ENCODE results near the gene RNF151.

RNF151 gene

GRCh38 chr16:1999866-2000514 lies 33.3 kb downstream of the RNF151 start:
- in situ Hi-C loops (cut with MboI; ENCODE audit: low sequenced_read_pairs, unreplicated experiment): loop anchor here (25.0 kb wide), 1 partner anchor 487 kb away; the partner anchor contains the start of gene TBC1D24

GRCh38 chr16:2001035-2001434 lies 34.4 kb downstream of the RNF151 start:
- TF ChIP-seq, protein P1, sequence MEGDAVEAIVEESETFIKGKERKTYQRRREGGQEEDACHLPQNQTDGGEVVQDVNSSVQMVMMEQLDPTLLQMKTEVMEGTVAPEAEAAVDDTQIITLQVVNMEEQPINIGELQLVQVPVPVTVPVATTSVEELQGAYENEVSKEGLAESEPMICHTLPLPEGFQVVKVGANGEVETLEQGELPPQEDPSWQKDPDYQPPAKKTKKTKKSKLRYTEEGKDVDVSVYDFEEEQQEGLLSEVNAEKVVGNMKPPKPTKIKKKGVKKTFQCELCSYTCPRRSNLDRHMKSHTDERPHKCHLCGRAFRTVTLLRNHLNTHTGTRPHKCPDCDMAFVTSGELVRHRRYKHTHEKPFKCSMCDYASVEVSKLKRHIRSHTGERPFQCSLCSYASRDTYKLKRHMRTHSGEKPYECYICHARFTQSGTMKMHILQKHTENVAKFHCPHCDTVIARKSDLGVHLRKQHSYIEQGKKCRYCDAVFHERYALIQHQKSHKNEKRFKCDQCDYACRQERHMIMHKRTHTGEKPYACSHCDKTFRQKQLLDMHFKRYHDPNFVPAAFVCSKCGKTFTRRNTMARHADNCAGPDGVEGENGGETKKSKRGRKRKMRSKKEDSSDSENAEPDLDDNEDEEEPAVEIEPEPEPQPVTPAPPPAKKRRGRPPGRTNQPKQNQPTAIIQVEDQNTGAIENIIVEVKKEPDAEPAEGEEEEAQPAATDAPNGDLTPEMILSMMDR (IDR thresholded peaks at IDR 0.05; ENCODE audit: borderline replicate concordance, control extremely low read depth, extremely low read depth, insufficient read depth, missing control alignments): no peak
- DNase-seq (ENCODE audit: low spot score): no peak
- in situ Hi-C loops (cut with MboI; ENCODE audit: low sequenced_read_pairs, unreplicated experiment): loop anchor here (25.0 kb wide), 1 partner anchor 486 kb away; the partner anchor contains the start of gene TBC1D24

More at GRCh38 chr16:1999866-2000514, 33.3 kb downstream of the RNF151 start:
- DNase-seq (ENCODE audit: low spot score): no peak
- TF ChIP-seq, protein P1 (IDR thresholded peaks at IDR 0.05; ENCODE audit: borderline replicate concordance, control extremely low read depth, extremely low read depth, insufficient read depth, missing control alignments): no peak

DNA sequence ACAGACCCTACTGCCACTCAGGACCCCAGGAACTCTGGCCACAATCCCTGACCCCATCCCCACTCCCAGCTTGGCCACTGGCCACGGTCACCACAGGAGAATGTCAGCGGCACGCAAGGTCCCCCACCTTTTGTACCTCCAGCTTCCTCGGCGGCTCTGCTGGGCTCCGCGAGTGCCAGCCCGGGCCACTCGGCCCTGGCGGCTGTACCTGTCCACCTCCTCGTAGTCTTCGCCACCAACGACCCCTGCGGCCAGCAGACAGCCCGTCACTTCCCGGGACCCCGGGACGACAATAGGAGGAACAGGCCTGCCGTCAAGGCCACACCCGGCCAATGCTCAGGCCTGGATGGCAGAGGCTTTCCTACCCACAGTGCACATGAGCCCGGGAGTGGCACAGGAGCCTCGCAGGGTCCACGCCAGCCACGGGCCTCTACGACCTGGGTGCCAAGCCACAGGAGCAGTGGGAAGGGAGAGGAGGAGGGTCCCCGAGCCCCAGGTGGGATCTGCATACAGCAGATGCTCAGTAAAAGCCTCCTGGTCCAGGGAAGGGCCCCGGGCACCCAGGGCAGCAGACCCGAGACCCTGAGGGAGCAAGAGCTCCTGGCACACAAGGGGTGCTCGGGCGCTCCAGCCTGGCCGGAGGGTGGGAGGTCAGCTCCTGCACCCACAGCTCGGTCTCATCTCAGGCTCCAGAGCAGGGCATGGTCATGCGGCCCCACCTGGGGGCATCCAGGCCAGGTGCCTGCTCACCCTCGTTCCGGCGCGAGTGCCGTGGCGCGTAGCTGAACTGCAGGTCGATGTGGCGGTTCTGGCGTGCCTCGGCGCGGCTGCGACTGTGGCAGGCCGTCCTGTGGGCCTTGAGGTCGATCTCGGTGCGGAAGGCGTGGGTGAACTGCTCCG lies 35.0 kb downstream of the RNF151 start:
- in situ Hi-C loops (cut with MboI; ENCODE audit: low sequenced_read_pairs, unreplicated experiment): loop anchor here (25.0 kb wide), 1 partner anchor 486 kb away; the partner anchor contains the start of gene TBC1D24
- DNase-seq (ENCODE audit: low spot score): no peak
- TF ChIP-seq, protein P1 (IDR thresholded peaks at IDR 0.05; ENCODE audit: borderline replicate concordance, control extremely low read depth, extremely low read depth, insufficient read depth, missing control alignments): no peak

DNA sequence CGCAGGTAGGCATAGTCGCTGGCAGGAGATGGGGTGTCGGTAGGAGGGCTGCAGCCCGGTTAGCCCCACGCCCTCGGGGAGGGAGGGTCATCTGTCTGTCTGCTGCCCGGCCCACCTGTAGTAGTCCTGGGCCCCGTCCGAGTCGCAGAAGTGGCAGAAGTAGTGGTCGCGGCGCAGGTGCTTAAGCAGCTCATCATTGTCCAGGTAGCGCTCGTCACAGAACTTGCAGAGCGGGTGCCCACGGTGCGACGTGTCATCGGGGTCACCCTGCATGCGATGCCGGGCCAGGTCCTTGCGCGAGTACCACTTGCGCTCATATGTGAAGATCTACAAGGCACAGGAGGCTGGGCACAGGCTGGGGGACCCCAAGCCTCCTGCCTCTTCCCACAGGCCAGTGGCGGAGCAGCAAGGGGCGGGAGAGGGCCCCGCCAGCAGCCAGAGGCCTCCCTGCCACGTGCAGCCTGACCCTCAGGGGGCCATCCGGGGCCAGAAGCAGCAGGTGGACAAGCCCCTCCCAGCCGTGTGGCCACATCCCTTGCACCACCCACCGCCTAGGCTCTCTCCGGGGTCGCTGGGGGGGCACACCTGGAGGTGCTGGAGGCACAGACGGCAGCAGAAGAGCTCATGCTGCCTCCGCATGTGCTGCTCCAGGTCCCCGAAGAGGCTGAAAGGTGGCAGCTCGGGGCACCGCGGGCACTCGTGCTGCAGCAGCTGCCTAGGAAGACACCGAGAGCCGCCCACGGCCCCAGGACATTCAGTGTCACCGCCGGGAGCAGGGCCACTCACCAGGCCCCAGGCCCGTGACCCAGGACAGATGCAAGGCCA lies 36.0 kb downstream of the RNF151 start:
- in situ Hi-C loops (cut with MboI; ENCODE audit: low sequenced_read_pairs, unreplicated experiment): loop anchor here (25.0 kb wide), 1 partner anchor 485 kb away; the partner anchor contains the start of gene TBC1D24
- DNase-seq (ENCODE audit: low spot score): no peak
- TF ChIP-seq, protein P1 (IDR thresholded peaks at IDR 0.05; ENCODE audit: borderline replicate concordance, control extremely low read depth, extremely low read depth, insufficient read depth, missing control alignments): no peak

GRCh38 chr16:2003231-2003826 lies 36.7 kb downstream of the RNF151 start:
- TF ChIP-seq, protein P1 (IDR thresholded peaks at IDR 0.05; ENCODE audit: borderline replicate concordance, control extremely low read depth, extremely low read depth, insufficient read depth, missing control alignments): no peak
- DNase-seq (ENCODE audit: low spot score): no peak
- in situ Hi-C loops (cut with MboI; ENCODE audit: low sequenced_read_pairs, unreplicated experiment): loop anchor here (25.0 kb wide), 1 partner anchor 484 kb away; the partner anchor contains the start of gene TBC1D24
